GM18873 (cell line): ENCODE data around the gene PGBD5.

Source experiments
- ATAC-seq: cut with Tn5 transposase; IDR thresholded peaks from one replicate; pipeline ENCODE4 v1.9.1; 2021; ENCODE audit warnings: mild to moderate bottlenecking, moderate library complexity, moderate number of reproducible peaks; ENCODE audit not compliant: unreplicated experiment, low FRiP score

The PGBD5 gene

DNA sequence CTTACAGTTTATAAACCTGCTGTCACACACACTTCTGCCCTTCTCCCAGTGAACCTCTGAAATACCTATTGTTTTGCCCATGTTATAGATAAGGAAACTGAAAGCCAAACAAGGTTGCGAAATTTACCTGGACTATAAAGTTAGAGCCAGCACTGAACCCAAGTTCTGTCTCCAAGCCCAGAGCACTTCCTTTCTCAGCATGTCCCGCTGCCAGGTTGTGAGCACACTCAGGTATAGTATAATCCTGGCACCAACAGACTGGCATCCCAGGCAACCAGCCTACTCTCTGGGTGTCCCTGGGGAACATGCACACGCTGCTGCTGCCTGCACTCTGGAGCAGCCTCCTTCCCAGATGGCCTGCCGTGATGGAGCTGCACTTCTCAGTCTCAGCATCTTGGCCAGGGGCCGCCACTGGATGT, 45.1 kb downstream of the PGBD5 start:
- no peak for ATAC-seq

DNA sequence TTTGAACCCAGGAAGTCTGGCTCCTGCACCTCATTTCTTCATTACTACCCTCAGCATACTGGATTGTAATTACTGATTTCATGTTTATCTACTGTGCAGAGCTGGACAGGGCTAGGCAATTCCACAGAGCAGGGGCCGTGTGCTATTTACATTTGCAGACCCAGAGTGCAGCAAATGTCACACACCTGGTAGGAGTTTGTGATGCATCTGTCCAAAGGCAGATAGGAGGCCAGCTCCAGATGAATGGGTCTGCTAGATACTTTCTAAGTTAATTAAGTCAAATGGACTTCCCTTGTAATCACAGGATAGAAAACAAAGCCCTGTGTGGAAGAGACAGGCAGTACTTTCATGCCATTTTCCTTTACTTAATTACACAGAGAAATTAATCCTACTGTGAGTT, 46.2 kb downstream of the PGBD5 start:
- no peak for ATAC-seq

GRCh38 chr1:230379462-230379861, 46.7 kb downstream of the PGBD5 start:
- no peak for ATAC-seq

GRCh38 chr1:230377851-230378250, 48.3 kb downstream of the PGBD5 start:
- ATAC-seq: no peak

GRCh38 chr1:230377324-230377723, 48.8 kb downstream of the PGBD5 start:
- no peak for ATAC-seq

DNA sequence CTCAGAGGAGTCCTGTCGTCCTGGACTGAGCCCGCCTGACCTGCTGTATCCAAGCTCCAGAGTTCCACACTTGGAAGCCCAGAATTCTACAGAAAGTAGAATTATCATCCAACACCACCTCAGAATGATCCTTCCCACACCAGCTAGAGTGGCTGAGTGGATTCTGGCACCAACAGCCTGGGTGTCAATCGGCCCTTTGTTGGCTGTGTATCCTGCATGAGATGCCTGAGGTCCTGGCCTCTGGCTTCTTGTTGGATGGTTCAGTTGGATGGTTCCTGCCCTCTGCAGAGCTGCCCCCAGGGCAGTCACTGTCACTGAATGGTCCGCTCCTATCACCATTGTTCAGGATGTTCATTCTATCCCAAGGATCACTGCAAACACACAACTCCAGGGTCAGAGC, 49.8 kb downstream of the PGBD5 start:
- ATAC-seq: no peak

GRCh38 chr1:230375780-230376179, 50.4 kb downstream of the PGBD5 start:
- ATAC-seq: no peak

GRCh38 chr1:230375147-230375546, 51.0 kb downstream of the PGBD5 start:
- ATAC-seq: no peak

DNA sequence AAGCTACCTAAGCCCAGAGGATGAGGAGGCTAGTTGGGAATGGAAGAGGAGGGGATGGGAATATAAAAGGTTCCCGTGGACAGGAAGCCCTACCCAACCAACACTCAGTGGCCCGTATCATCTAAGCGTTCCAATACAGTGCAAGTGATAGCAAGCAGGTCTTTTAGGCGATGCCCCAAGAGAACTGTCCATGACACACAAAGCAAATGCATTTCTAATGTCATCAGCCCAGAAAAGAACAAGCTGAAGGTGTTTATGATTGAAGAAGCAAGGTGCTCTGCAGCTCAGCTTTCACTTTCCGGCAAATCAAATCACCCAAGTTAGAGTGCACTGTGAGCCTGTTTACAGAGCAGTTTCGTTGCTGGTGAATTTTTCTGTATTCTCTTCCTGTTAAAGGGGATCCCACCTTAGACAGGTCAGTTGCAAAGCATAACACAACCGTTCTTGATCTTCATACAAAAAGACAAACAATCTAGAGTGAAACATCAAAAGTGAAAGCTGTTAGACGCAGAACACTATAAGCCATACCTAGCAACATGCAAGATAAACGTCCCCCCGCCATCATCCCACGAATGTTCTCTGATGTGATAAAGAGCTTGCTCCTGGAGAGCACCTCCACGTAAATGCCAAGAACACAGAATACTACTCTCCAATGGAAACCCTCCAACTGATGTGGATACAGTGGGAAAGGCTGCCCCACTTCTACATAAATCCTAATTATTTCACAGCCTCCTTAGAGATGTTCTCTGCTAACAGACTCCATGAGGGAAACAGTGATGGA, 54.0 kb downstream of the PGBD5 start:
- no peak for ATAC-seq

- no peak for ATAC-seq
Observed at GRCh38 chr1:230370109-230370508, 56.0 kb downstream of the PGBD5 start.

GRCh38 chr1:230368871-230369270, 57.3 kb downstream of the PGBD5 start:
- no peak for ATAC-seq

DNA sequence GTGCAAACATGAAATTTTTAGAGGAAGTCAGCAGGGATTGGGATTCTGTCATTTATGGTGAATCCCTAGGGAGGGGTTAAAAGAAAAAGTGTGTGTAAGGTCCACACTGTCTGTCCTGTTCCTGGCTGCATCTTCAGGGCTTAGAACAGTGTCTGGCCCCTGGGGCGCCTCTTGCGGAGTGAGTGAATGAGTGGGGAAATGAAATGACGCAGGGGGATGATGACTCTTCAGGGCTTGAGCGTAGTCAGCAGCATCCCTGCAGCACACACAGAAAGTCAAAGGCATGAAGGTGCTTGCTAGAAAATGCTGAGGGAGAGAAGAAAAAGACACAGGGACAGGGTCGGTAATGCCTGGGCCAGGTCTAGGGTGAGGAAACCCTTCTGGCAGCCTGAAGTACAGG, 57.8 kb downstream of the PGBD5 start:
- no peak for ATAC-seq

- ATAC-seq: no peak
Observed at GRCh38 chr1:230366504-230366915, 59.6 kb downstream of the PGBD5 start.

GRCh38 chr1:230365723-230366307, 60.3 kb downstream of the PGBD5 start:
- no peak for ATAC-seq

DNA sequence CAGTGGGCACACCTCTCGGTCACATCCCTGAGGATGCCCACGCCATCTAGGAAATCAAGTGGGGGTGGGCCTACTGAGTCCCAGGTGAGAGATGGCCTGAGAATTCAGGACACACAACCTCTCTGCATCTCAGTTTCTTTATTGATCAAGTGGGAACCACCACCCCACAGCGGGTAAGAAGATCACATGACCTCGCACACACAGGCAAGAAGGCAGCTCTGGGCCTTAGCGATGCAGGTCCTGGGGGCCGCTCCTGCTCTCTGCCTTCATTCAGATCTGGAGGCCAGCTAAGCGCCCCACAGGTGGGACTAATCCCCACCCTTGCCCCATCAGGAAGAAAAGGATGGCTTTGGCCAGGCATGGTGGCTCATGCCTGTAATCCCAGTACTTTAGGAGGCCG, 63.2 kb downstream of the PGBD5 start:
- no peak for ATAC-seq

- ATAC-seq: no peak
Observed at GRCh38 chr1:230361941-230362340, 64.2 kb downstream of the PGBD5 start.

GRCh38 chr1:230359992-230360668, 66.0 kb downstream of the PGBD5 start:
- no peak for ATAC-seq

DNA sequence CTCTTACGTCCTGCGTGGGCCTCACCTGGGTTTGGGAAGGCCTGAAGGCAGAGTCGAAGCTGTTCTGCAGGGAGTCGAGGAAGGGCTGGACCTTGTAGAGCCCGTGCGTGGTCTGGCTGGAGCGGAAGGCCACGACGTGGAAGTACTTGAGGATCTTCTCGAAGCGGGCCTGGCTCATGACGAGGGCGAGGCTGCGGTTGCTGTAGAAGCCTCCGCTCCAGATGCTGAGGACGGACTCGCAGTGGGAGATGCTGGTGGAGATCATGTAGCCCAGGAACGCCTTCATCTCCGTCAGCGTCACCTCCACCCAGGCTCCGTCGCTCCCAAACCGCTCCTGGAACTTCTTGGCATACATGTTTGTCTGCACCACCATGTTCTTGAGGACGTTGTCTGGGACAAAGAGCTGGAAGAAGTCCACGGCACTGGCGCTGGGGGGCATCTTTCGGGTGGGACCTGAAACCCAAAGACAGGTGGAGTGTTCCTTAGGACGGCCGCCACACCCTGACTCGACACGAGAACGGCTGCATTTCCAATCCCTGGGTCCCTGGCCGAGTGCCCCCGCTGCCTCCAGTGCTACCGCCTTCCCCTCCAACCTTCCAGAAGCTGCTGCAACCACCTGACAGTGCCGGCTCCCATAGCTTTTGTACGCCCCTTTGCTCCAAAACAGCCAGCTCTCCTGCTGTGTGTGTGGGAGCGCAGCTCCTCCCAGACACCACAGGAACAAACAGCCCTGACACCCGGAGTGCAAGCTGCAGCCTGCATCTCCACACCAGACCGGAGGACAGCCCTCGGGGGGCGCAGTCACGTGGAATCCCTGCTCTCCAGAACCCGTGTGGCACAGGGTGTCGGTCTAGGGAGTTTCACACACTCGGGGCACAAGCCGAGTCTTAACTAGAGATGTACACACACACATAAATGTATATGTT, 69.0 kb downstream of the PGBD5 start:
- ATAC-seq: no peak

DNA sequence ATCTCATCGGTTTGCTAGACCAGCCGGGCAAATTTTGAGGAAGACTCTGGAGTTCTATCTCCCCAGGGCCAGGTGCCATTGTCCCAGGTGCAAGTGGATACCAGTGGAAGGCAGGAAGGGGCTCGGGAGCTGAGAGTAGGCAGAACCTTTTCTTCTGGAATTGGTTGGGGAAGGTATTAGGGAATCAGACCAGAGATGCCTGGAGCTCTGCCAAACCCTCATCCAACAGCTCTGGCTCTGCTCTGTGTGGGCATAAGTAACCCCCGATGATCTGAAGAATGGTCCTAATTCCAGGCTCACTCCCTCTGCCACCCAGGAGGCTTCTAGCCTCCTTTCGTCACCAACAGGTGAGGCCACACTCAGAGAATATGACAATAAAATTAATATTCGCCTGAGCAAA, 69.9 kb downstream of the PGBD5 start:
- ATAC-seq: no peak

DNA sequence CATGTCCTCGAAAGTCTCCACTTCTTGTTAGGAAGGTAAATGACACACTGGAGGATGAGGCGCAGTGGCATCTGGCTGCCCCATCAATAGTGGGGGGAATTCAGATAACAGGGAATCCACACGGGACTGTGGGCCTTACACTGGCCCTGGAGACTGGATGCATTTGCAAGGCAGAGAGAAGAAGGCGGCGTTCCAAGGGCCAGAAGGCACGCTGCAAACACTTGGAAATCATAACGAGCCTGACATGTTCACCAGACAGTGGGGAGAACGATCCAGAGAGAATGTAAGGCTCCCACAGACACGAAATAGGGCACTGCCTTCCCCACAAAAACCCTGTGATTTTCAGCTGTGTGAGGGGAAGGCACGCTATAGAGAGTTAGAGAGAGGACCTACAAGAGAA, 70.5 kb downstream of the PGBD5 start:
- ATAC-seq: no peak

- no peak for ATAC-seq
Observed at GRCh38 chr1:230355128-230355527, 71.0 kb downstream of the PGBD5 start.
